Upper lobe of left lung (tissue), 4 donors: ENCODE data around the gene SSR3.
"Not testable (repeated sequence)": the region's sequence is repeated elsewhere in the genome, so short reads cannot be mapped to it uniquely, and the experiment has no call there.

ENCODE experiments used
- EP300 ChIP-seq, 4 donors: sonication (generic); formaldehyde crosslinking; IDR thresholded peaks; one replicate each; pipeline ENCODE4 v1.5.1; 2017; ENCODE audit warnings: antibody characterized with exemption in 4 of 4, control low read depth in 2 of 4
- POLR2A ChIP-seq, 4 donors: fragments of 450-650 bp; IDR thresholded peaks; one replicate each; pipeline ENCODE4 v1.5.1; 2016 to 2017; ENCODE audit warnings: antibody characterized with exemption in 4 of 4, mild to moderate bottlenecking in 2 of 4
- POLR2AphosphoS5 ChIP-seq, 2 donors: sonication (generic); formaldehyde crosslinking; IDR thresholded peaks; one replicate each; pipeline ENCODE4 v1.5.1; 2017; ENCODE audit warnings: antibody characterized with exemption in 2 of 2
- TF ChIP-seq, protein P1 (sequence below), 6 experiments: fragments of 450-650 bp in 4 of 6; fragments of 200-600 bp in 2 of 6; sonication (generic) in 2 of 6; IDR thresholded peaks; one replicate each; pipeline ENCODE4 v1.5.1; 2016 to 2019; ENCODE audit warnings: antibody characterized with exemption in 6 of 6

DNA sequence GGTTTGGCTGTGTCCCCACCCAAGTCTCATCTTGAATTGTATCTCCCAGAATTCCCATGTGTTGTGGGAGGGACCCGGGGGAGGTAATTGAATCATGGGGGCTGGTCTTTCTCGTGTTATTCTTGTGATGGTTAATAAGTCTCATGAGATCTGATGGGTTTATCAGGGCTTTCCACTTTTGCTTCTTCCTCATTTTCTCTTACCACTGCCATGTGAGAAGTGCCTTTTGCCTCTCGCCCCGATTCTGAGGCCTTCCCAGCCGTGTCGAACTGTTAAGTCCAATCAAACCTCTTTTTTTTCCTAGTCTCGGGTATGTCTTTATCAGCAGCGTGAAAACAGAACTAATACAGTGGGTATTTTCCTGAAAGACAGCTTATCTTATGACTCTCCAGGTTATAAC, 14.1 kb upstream of the SSR3 start:
- TF ChIP-seq, protein P1, sequence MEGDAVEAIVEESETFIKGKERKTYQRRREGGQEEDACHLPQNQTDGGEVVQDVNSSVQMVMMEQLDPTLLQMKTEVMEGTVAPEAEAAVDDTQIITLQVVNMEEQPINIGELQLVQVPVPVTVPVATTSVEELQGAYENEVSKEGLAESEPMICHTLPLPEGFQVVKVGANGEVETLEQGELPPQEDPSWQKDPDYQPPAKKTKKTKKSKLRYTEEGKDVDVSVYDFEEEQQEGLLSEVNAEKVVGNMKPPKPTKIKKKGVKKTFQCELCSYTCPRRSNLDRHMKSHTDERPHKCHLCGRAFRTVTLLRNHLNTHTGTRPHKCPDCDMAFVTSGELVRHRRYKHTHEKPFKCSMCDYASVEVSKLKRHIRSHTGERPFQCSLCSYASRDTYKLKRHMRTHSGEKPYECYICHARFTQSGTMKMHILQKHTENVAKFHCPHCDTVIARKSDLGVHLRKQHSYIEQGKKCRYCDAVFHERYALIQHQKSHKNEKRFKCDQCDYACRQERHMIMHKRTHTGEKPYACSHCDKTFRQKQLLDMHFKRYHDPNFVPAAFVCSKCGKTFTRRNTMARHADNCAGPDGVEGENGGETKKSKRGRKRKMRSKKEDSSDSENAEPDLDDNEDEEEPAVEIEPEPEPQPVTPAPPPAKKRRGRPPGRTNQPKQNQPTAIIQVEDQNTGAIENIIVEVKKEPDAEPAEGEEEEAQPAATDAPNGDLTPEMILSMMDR (IDR thresholded peaks at IDR 0.05): not testable (repeated sequence)
- not testable (repeated sequence) for TF ChIP-seq POLR2AphosphoS5, POLR2A, EP300 (IDR thresholded peaks at IDR 0.05)
